AG04449 (cell line): ENCODE results near the gene QRICH1.

Source experiments
- CTCF ChIA-PET: fragments of 350-600 bp; formaldehyde crosslinking; extraction: SDS; loops from one replicate; lab custom pipeline; 2021; ENCODE audit warnings: antibody characterized with exemption; lab: Yijun Ruan, JAX
- POLR2A ChIA-PET: fragments of 400-600, 350-600 bp; formaldehyde crosslinking; extraction: SDS; loops from one replicate; lab custom pipeline; 2020; ENCODE audit warnings: antibody characterized with exemption, inconsistent platforms; lab: Yijun Ruan, JAX
- DNase-seq: peaks from one replicate; pipeline ENCODE4 v3.0.0-alpha.2; 2010; ENCODE audit warnings: low read depth, low spot score
- H3K4me3 ChIP-seq: 2 replicates; pipeline ENCODE4 v1.5.1; 2011; ENCODE audit warnings: low read depth, mild to moderate bottlenecking, control low read depth, low read length
- TF ChIP-seq, protein P1 (sequence below): IDR thresholded peaks from one replicate; pipeline ENCODE4 v1.5.1; 2011; ENCODE audit warnings: mild to moderate bottlenecking, moderate library complexity, low read length, control low read depth, inconsistent platforms; ENCODE audit not compliant: insufficient read depth; ENCODE audit errors: missing control alignments

QRICH1 gene

GRCh38 chr3:49025005-49025792 lies 68.7 kb downstream of the QRICH1 start:
- ChIA-PET POLR2A (interaction anchor here (3.1 kb wide), 1 partner anchor 18 kb away, joined by 19 read pairs; the partner anchor contains the start of gene WDR6), CTCF (interaction anchor here (0.8 to 8.0 kb wide), 2 partner anchors 12 to 36 kb away, joined by 3 to 59 read pairs; no protein-coding TSS in a partner anchor)
- no peak for DNase-seq
- TF ChIP-seq, protein P1, sequence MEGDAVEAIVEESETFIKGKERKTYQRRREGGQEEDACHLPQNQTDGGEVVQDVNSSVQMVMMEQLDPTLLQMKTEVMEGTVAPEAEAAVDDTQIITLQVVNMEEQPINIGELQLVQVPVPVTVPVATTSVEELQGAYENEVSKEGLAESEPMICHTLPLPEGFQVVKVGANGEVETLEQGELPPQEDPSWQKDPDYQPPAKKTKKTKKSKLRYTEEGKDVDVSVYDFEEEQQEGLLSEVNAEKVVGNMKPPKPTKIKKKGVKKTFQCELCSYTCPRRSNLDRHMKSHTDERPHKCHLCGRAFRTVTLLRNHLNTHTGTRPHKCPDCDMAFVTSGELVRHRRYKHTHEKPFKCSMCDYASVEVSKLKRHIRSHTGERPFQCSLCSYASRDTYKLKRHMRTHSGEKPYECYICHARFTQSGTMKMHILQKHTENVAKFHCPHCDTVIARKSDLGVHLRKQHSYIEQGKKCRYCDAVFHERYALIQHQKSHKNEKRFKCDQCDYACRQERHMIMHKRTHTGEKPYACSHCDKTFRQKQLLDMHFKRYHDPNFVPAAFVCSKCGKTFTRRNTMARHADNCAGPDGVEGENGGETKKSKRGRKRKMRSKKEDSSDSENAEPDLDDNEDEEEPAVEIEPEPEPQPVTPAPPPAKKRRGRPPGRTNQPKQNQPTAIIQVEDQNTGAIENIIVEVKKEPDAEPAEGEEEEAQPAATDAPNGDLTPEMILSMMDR = no peak
- H3K4me3 ChIP-seq = no peak overlapping the region

DNA sequence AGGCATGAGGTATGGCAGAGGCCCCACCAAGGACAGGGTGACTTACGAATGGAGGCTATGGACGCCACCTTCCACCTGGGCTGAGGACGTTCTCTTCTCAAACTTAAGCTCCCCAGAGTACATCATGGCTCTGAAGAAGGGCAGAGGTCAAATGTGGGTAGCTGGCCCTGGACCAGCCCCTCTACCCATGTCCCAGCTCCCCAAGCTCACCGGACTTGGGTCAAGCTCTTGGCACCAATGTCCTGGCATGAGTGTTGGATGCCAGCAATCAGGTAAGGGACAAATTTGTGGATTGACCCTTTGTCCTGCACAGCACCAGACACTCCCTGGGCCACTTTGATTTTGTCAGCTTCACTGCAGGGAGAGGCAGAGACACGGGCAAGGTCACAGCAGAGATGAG lies 69.4 kb downstream of the QRICH1 start:
- TF ChIP-seq, protein P1 = no peak
- H3K4me3 ChIP-seq = no peak overlapping the region
- CTCF ChIA-PET = interaction anchor here (0.7 to 8.0 kb wide), 2 partner anchors 11 to 35 kb away, joined by 3 to 59 read pairs; no protein-coding TSS in a partner anchor
- no peak for DNase-seq
- POLR2A ChIA-PET = interaction anchor here (1.1 kb wide), 1 partner anchor 17 kb away, joined by 3 read pairs; the partner anchor contains the start of gene WDR6

DNA sequence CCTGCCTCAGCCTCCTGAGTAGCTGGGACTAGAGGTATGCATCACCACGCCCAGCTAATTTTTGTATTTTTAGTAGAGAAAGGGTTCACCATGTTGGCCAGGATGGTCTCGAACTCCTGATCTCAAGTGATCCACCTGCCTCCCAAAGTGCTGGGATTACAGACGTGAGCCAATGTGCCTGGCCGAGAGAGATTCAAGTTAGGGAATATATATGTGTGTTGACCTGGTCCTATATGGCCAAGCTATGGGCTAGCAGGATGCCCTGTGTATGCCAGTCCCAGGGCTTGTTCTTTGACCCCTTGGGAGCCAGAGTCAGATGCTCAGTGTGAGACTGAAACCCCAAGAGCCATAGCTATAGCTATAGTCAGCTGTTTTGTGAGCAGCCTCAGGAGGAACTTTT lies 70.1 kb downstream of the QRICH1 start:
- TF ChIP-seq, protein P1 = no peak
- ChIA-PET POLR2A (interaction anchor here (0.6 to 1.1 kb wide), 2 partner anchors 13 to 16 kb away, joined by 3 read pairs; partner anchors contain the start of gene WDR6), CTCF (interaction anchor here (0.7 to 9.8 kb wide), 8 partner anchors 8 to 70 kb away, joined by 3 to 95 read pairs (median 22); partner anchors contain the start of genes QRICH1 and WDR6)
- no peak for DNase-seq
- H3K4me3 ChIP-seq = no peak overlapping the region

DNA sequence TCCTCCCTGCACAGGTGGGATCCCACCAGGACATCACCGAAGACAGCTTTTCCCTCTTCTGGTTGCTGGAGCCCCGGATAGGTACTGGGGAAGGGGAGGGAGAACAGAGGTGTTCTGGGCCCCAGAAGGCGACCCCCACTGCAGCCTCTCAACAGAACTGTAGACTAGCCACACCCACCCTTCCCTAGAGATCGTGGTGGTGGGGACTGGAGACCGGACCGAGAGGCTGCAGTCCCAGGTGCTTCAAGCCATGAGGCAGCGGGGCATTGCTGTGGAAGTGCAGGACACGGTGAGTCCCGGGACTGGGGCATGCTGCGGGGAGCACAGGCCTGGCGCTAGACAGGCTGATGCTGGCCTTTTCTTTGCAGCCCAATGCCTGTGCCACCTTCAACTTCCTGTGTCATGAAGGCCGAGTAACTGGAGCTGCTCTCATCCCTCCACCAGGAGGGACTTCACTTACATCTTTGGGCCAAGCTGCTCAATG lies 71.1 kb downstream of the QRICH1 start:
- TF ChIP-seq, protein P1 = no peak
- CTCF ChIA-PET = interaction anchor here (0.8 to 9.8 kb wide), 21 partner anchors 9 to 176 kb away, joined by 3 to 95 read pairs (median 4); partner anchors contain the start of genes KLHDC8B, P4HTM, QRICH1 and WDR6
- no peak for DNase-seq
- POLR2A ChIA-PET = interaction anchor here (2.8 to 3.4 kb wide), 3 partner anchors 15 to 71 kb away, joined by 31 to 70 read pairs (median 43); partner anchors contain the start of genes P4HTM, QRICH1 and WDR6
- peak overlapping the region; percentile 94 for H3K4me3 ChIP-seq

- POLR2A ChIA-PET = interaction anchor here (0.6 to 3.4 kb wide), 15 partner anchors 7 to 427 kb away, joined by 3 to 70 read pairs (median 4); partner anchors contain the start of genes IMPDH2, LAMB2, P4HTM and QRICH1
- CTCF ChIA-PET = interaction anchor here (0.8 to 9.8 kb wide), 22 partner anchors 9 to 175 kb away, joined by 3 to 95 read pairs (median 4); partner anchors contain the start of genes KLHDC8B, P4HTM, QRICH1 and WDR6
- H3K4me3 ChIP-seq = peak within 1 kb of the TSS; percentile 94
- no peak for DNase-seq
- TF ChIP-seq, protein P1 = peak; percentile 99
Observed at GRCh38 chr3:49021813-49022687, 71.8 kb downstream of the QRICH1 start, which contains the start of gene NDUFAF3. TSS of gene NDUFAF3 (plus strand) at chr3:49022121. CDS start at chr3:49022145, 24 bp downstream.
